Measurements from ENCODE around the gene KIAA1217. TPM values are rescaled to one million over a fixed set of nuclear protein-coding genes. Genes with fewer than 3 reads are reported as not detected.

KIAA1217 gene
- polyA plus RNA-seq, 3 donors, result 86.2 to 112 (median 93.4) TPM

- no peak for DNase-seq (ENCODE audit: extremely low read depth in 1 of 11, low read depth in 9 of 11, low spot score in 4 of 11)
Observed at GRCh38 chr10:24528946-24529345, 320.0 kb downstream of the KIAA1217 start.

GRCh38 chr10:24531439-24531838 lies 322.5 kb downstream of the KIAA1217 start:
- DNase-seq (ENCODE audit: extremely low read depth in 1 of 11, low read depth in 9 of 11, low spot score in 4 of 11), result no peak

- DNase-seq (ENCODE audit: extremely low read depth in 1 of 11, low read depth in 9 of 11, low spot score in 4 of 11), result no peak
Observed at GRCh38 chr10:24533981-24534380, 325.0 kb downstream of the KIAA1217 start.

GRCh38 chr10:24536636-24537035 lies 327.7 kb downstream of the KIAA1217 start:
- DNase-seq (ENCODE audit: extremely low read depth in 1 of 11, low read depth in 9 of 11, low spot score in 4 of 11), result no peak

- no peak for DNase-seq (ENCODE audit: extremely low read depth in 1 of 11, low read depth in 9 of 11, low spot score in 4 of 11)
Observed at GRCh38 chr10:24541239-24541753, 332.4 kb downstream of the KIAA1217 start.

- no peak for DNase-seq (ENCODE audit: extremely low read depth in 1 of 11, low read depth in 9 of 11, low spot score in 4 of 11)
Observed at GRCh38 chr10:24542314-24543270, 333.7 kb downstream of the KIAA1217 start.

GRCh38 chr10:24544776-24545175 lies 335.8 kb downstream of the KIAA1217 start:
- DNase-seq (ENCODE audit: extremely low read depth in 1 of 11, low read depth in 9 of 11, low spot score in 4 of 11), result no peak

GRCh38 chr10:24545585-24545984 lies 336.6 kb downstream of the KIAA1217 start:
- DNase-seq (ENCODE audit: extremely low read depth in 1 of 11, low read depth in 9 of 11, low spot score in 4 of 11), result no peak

GRCh38 chr10:24550680-24551079 lies 341.7 kb downstream of the KIAA1217 start:
- DNase-seq (ENCODE audit: extremely low read depth in 1 of 11, low read depth in 9 of 11, low spot score in 4 of 11), result no peak

- DNase-seq (ENCODE audit: extremely low read depth in 1 of 11, low read depth in 9 of 11, low spot score in 4 of 11), result no peak
Observed at GRCh38 chr10:24551161-24551560, 342.2 kb downstream of the KIAA1217 start.

GRCh38 chr10:24552346-24553016 lies 343.5 kb downstream of the KIAA1217 start:
- DNase-seq (ENCODE audit: extremely low read depth in 1 of 11, low read depth in 9 of 11, low spot score in 4 of 11), result peak in 1 of 11 donors; percentile 14

GRCh38 chr10:24553051-24553612 lies 344.2 kb downstream of the KIAA1217 start:
- DNase-seq (ENCODE audit: extremely low read depth in 1 of 11, low read depth in 9 of 11, low spot score in 4 of 11), result no peak

GRCh38 chr10:24554036-24554435 lies 345.1 kb downstream of the KIAA1217 start:
- no peak for DNase-seq (ENCODE audit: extremely low read depth in 1 of 11, low read depth in 9 of 11, low spot score in 4 of 11)

GRCh38 chr10:24556126-24556749 lies 347.3 kb downstream of the KIAA1217 start:
- no peak for DNase-seq (ENCODE audit: extremely low read depth in 1 of 11, low read depth in 9 of 11, low spot score in 4 of 11)

- DNase-seq (ENCODE audit: extremely low read depth in 1 of 11, low read depth in 9 of 11, low spot score in 4 of 11), result peak in 10 of 11 donors; percentile 37 to 71 (median 48)
Observed at GRCh38 chr10:24556750-24557742, 348.1 kb downstream of the KIAA1217 start.

GRCh38 chr10:24561453-24561852 lies 352.5 kb downstream of the KIAA1217 start:
- peak in 6 of 11 donors; percentile 13 to 53 (median 35) for DNase-seq (ENCODE audit: extremely low read depth in 1 of 11, low read depth in 9 of 11, low spot score in 4 of 11)

GRCh38 chr10:24568042-24568441 lies 359.1 kb downstream of the KIAA1217 start:
- DNase-seq (ENCODE audit: extremely low read depth in 1 of 11, low read depth in 9 of 11, low spot score in 4 of 11), result no peak

- DNase-seq (ENCODE audit: extremely low read depth in 1 of 11, low read depth in 9 of 11, low spot score in 4 of 11), result no peak
Observed at GRCh38 chr10:24569330-24569796, 360.4 kb downstream of the KIAA1217 start.

All from renal cortex interstitium (tissue), 11 donors.